Activated CD8-positive, alpha-beta memory T cell treated with anti-CD3 and anti-CD28 coated beads for 48 hours (primary cell): ENCODE measurements around the gene SERPINB3.
"Not testable (repeated sequence)": the region's sequence is repeated elsewhere in the genome, so short reads cannot be mapped to it uniquely, and the experiment has no call there.

Experiments used
- DNase-seq, 3 experiments: peaks; one replicate each; pipeline ENCODE4 v3.0.0-alpha.2; 2020; ENCODE audit warnings: low read depth in 2 of 3, low spot score in 2 of 3

The SERPINB3 gene

GRCh38 chr18:63661750-63662149 lies at the start of gene SERPINB3:
Gene SERPINB3, minus strand, starts transcription at chr18:63661893. Its CDS starts 677 bp downstream, at chr18:63661216.
- DNase-seq = not testable (repeated sequence)

GRCh38 chr18:63708650-63709049 lies 47.0 kb upstream of the SERPINB3 start:
- DNase-seq = no peak

DNA sequence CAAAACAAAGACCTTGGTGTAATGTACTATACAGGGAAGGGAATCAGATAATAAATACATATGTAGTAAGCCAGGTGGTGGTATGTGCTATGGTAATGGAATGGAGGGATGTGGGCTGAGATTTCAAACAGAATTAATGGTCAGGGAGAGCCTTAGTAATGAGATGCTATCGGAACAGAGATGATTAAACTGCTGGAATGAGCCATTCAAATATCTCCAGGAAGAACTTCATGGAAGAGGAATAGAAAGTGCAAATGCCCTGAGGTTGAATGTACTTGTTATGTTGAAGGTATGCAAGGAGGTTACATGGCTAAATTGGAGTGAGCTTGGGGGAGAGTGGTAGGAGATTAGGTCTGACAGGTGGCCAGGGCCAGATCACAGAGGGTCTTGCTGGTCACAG lies 46.1 kb upstream of the SERPINB3 start:
- no peak for DNase-seq

DNA sequence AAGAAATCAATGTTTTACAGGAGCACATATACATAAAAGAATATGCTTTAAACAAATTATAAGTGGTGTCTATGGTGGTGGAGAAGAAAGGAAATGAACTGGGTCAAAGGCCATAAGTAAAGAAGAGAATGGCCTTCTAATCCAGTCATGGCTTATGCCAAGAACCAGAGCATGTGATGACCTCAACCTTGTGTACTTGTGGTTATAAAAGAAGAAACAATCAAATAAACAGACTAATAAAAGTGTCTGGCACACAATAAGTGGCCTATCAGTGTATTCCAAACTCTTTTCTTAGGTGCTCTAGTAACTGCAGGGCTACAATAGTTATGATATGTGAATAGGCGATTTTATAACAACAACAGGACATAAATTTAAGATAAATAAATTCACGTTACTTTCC lies 43.7 kb upstream of the SERPINB3 start:
- no peak for DNase-seq

DNA sequence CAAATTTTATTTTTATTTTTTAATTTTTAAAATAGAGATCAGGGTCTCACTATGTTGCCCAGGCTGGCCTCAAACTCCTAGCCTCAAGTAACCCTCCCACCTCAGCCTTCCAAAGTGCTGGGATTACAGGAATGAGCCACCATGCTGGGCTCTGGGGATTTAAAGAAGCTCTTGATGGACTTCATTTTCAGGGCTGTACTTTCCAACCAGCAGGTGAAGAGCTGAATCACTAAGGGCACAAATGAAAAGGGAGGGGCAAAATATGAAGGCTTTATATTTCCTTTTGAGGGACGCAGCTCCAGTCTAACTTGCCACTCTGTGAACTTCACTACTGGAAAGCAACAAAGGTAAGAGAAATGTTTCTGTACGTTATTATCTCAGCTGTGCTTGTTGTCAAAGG lies 41.0 kb upstream of the SERPINB3 start, which contains the start of gene SERPINB11:
TSS of gene SERPINB11 (plus strand) at position 301 of the 400 bp plus-strand sequence. CDS start 7,234 bp downstream, outside the sequence.
- no peak for DNase-seq

DNA sequence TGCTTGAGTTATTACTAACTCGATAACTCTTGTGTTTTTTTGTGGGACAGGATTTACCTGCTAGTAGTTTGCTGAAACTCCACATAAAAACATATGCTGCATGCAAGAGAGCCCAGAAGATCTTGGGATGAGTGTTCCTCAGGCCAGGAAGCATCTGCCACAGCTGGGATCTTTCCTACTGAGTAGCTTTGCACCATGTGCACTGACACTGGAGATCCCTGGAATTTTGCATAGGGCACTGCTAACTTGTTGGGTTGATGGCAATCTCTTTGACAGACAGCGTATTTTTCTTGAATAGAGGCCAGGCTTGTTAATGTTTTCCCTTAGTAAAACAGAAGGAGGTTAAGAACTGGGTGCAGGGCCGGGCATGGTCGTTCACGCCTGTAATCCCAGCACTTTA lies 40.3 kb upstream of the SERPINB3 start:
- no peak for DNase-seq

DNA sequence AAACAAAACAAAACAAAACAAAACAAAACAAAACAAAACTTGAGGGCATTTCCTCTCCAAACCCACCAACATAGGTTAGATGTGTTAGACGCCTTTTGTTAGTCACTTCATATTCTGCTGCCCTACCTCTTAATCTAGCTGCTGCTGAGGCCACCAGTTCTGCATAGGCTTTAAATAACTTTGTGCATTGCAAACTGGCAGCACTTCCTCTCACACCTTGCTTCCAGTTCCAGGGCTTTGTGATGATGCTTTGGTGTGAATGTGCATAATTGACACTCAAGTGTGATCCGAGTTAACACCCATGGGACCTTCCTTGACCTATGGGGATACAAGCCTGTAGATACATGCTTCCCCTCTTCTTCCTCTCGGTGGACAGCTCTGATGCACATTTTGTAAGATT lies 38.8 kb upstream of the SERPINB3 start:
- no peak for DNase-seq

GRCh38 chr18:63697097-63697660 lies 35.5 kb upstream of the SERPINB3 start:
- no peak for DNase-seq

DNA sequence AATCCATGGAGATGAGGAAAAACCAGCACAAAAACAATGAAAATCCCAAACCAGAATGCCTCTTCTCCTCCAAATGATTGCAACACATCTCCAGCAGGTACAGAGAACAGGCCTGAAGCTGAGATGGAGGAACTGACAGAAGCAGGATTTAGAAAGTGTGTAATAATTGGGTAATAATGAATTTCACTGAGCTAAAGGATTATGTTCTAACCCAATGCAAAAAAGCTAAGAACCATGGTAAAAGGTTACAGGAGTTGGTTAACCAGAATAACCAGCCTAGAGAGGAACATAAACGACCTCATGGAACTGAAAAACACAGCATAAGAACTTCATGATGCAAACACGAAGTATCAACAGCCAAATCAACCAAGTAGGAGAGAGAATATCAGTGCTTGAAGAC lies 27.4 kb upstream of the SERPINB3 start:
- no peak for DNase-seq

DNA sequence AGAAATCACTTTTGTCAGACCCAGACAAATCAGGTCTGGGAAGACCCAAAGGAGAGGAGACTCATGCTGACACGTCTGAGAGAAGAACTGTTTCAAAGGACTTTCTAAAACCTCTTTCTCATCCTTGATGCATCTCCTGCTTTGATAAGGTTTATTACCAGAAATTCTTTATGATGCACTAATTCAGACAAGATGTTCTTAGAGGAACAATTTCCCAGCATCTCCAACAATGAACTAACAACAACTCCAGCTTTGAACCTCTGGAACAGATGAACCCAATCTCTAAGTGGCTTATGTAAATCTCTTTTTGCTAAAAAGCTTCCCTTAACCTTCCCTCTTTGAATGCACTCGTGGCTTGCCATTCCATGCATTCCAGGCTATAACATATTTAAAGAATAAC lies 25.2 kb upstream of the SERPINB3 start:
- no peak for DNase-seq

- no peak for DNase-seq
Measured at GRCh38 chr18:63684718-63685117, 23.0 kb upstream of the SERPINB3 start.

DNA sequence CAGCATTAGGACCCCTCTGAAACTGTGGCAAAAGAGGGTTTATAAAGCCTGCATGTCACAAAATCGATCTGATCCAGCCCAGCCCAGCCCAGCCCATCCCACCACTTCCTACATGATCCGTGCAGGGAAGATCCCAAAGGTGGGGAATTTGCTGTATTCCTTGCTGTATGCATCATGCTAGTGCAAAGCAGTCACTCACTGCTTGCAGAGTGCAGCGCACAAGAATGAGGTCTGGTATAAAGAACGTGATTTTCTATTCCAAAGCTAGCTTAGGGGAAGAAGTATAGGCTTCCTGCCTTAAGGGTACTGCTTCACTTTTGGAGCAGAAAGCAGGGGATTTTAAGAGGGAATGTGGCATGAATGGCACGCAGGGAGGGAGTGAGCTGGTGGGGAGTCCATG lies 22.2 kb upstream of the SERPINB3 start:
- no peak for DNase-seq

- DNase-seq = no peak
Measured at GRCh38 chr18:63683152-63683551, 21.5 kb upstream of the SERPINB3 start.

GRCh38 chr18:63681449-63682340 lies 20.0 kb upstream of the SERPINB3 start:
- DNase-seq = no peak

- DNase-seq = no peak
Measured at GRCh38 chr18:63679820-63680606, 18.3 kb upstream of the SERPINB3 start.

DNA sequence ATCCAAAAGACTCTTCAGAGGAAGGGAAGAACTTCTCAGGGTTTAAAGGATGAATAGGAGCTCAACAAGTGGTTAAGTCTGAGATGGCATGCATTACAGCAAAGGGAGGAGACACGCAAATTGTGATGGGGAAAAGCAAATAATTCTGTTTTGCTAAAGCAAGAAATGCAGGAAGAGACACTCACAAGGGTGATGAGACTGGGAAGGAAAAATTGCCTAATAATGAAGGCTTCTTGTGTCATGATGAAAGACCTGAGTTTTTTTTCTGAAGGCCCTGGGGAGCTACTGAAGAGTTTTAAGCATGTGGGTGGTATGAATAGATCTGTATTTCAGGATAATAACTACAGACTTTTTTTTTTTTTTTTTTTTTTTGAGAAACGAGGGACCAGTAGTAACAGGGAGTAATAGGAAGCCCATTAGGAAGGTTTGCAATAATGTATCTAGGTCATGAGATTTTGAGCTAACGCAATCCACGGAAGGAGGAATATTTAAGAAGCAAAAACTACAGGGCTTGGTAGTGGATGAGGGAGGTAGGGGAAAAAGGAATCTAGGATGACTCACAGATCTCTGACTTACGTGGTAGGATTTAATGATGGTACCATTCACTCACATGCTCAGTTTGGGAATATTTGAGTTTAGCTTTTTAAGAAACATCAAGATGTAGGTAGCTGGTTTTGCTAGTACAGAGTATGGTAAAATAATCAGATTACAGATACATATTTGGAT lies 16.0 kb upstream of the SERPINB3 start:
- DNase-seq = no peak

- DNase-seq = no peak
Measured at GRCh38 chr18:63676526-63677323, 15.0 kb upstream of the SERPINB3 start.

DNA sequence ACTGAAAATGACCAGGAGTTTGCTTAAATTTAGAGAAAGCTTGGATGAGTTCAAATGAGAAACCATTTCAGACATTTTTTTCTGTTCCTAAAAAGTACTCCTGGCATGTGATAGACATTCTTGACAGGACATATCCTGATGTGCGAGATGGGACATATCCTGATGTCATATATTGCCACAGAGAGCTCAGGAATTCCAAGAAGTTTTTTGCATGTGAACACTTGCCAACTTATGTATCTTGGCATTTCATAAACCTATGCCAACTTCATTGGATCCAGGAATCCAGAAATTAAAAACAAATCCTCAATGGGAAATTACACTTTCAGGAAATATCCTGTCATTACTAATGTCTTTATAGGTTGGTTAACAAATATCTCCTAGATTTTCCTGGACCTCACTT lies 2.9 kb upstream of the SERPINB3 start:
- no peak for DNase-seq

DNA sequence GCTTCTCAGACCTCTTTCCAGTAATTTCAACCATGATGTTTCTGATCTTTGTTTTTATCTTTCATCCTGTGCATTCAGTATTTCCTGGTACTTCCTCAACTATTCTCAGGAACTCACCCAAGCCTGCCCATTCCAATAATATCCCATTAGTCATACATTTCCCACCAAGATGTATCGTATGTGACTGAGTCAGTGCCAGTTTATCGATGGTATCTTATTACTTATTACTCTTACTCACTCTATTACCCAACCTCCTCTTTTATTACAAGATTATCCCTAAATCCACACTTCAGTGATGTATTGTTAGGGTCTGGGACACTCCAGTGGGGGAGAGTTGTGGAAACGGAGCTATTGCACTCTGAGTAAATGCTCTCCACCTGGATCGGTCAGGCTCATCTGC lies 2.8 kb downstream of the SERPINB3 start:
- DNase-seq = not testable (repeated sequence)

- DNase-seq = not testable (repeated sequence)
Measured at GRCh38 chr18:63650271-63650670, 11.4 kb downstream of the SERPINB3 start.
